NCI-H2107 treated with DMSO at 0.1 percent for 48 hours (cell line): ENCODE measurements around the gene LARP4B.

Experiments
- DNase-seq: peaks from one replicate; lab custom pipeline; 2025; ENCODE audit not compliant: unreplicated experiment; lab: John Stamatoyannopoulos, UW

The LARP4B gene

DNA sequence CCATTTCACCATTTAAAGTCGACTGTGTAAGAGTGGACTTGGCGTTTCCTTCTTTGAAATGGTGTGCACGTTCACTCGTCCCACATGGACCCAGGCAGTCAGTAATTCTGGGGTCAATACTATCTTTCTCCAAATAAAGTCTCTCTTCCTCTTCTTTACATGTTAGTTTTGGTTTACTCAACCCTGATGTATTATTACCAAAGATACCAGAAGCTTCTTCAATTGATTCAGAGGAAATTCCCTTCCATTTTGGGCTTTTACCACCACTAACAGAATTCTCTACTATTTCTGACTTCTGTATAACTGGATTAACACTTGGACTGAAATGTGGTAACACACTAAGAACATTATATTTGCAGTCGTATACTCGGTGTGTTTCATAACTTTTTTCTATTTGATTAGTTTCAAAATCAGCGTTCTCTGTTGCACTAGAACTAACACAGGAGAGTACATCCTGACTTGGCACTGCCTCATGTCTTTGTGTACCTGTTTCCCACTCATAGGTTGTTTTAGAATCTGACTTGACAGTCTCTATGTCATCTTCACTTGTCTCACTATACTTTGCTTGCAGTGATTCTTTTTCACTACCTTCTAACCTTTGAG is 60.8 kb downstream of the LARP4B start:
- no peak for DNase-seq

DNA sequence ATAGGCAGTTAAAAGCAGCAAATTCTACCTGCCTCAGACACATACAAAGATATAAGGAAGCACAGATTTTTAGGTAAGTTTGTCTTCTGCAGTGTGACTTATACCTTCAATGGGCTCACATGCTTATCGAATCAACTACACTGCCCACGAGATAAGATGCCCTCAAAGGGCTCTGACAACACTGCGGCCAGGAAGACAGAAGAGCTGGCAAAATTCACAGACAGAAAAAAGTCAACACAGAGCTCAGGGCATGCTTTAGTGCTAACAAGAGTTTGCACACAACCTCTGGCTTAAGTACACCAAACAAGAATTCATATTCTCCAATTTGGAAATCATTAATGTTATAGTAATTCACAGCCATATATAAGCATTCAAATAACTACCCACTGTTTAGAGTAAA is 62.3 kb downstream of the LARP4B start:
- no peak for DNase-seq

DNA sequence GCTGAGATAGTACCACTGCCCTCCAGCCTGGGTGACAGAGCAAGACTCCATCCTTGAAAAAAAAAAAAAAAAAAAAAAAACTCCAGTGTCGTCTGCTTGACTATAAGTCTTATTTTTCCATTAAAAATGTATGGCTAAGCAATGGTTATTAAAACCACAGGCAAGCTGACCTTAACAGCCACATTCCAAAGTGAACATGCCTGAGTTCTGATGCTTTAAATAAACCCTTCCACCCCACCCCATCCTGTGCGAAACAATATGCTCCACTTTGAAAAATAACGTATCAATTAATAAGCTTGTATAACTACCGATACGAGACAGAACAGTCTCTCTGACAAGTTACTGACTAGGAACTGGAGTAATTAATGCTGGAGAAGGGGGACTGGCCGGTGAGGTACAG is 63.7 kb downstream of the LARP4B start:
- DNase-seq, result no peak

DNA sequence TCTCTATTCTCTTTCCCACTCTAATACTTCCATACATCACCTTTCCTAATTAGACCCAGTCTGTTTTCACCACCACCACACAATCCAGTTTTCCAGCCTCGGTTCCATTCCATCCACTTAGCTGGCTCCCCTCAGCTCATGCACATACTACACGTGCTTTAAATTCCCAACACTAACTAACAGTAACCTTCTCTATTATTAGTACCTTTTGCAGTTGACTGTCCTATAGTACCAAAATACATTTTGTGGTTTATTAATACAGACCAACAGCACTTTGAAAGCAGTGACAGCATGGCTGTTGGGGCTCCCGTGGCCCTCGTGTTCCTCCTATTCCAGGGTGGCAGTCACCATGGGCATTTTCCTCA is 64.9 kb downstream of the LARP4B start:
- DNase-seq, result no peak

DNA sequence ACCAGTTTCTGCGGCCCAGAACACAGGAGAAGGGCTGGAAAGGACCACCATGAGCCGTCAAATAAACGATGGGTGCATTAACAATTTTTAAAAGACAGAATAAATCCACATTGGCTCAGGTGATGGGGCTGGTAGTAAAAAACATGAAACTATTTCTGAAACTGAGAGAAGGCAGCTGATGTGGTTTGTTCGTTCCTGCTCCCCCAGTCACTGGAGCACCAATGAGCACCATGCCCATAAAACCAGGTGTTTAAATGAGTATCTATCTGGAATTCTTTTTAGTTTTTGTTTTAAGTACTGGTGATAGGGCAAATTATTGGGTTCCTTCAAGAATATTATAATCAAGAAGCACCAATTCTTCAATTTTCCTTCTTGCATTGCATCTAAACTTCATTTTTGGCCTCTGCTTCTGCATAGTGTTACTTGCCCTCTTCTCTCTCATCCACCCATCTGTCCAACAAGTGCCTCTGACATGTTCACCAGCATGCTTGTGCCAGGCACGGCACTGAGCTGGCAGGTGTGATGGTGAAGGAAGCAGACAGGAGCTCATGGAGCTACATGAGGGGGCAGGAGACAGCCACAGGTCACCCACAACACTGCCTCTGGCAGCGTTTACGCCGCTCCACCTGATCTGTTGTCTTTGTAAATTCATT is 65.5 kb downstream of the LARP4B start:
- no peak for DNase-seq

DNA sequence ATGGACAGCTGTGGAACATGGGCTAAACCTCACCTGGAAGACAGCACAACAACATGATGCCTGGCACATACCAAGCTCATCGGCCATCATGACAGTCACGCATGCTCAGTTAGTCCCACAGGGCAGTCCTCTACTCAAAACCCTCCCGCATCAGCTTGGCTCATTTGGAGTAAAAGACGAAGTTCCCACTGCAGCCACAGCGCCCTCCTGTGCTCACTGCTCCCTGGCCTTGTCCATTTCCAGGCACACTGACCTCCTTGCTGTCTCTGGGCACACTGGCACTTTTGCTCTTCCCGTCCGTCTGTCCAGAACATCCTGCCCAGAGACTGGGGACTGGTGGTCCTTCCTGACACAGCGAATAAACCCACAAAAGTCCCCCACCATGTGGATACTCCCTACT is 66.2 kb downstream of the LARP4B start:
- DNase-seq, result no peak

DNA sequence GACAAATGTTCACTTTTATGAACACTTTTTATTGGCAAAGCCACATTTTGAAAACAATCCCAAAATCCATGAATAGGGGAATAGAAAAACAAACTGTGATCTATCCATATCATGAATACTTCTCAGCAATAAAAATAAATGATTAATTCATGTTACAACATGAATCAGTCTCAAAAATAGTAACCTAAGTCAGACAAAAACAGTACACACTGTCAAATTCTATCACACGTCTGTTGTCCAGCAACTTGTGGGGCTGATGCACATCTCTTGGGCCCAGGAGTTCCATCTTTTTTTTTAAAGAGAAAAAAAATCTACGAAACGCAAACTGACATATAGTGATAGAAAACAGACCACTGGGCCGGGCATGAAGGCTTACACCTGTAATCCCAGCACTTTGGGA is 71.0 kb downstream of the LARP4B start:
- DNase-seq, result no peak

DNA sequence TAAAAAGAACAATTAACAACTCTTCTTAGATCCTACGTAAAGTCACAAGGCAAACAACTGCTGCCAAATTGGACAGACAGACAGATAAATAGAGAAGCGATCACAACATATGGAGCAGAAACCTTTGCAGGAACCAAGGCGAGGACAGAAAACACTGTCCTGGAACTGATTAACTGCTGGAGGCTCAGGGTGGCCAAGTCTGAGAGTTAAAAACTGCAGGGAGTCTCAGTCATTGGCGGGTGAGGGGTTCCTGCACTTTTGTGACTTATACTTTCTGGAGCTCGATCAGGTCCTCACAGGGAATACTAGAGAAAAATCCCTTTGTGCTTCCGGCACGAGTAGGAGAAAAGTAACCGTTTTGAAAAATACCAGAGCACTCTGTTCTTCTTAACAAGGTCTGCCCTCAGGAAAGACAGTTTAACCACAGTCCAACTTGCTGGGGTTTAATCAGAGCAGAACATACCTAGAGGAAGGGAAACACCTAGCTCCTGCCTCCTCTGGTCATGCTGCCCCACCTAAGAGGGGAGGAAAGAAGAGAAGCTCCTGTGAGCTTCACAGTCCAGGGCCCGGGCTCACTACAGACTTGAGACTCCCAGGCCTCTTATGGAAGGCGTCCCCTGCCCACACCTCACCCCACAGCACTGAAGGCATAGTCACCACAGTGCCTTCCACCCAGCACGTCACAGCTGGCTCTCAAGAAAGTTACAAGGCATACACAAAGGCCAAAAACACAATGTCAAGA is 74.9 kb downstream of the LARP4B start:
- DNase-seq, result no peak

DNA sequence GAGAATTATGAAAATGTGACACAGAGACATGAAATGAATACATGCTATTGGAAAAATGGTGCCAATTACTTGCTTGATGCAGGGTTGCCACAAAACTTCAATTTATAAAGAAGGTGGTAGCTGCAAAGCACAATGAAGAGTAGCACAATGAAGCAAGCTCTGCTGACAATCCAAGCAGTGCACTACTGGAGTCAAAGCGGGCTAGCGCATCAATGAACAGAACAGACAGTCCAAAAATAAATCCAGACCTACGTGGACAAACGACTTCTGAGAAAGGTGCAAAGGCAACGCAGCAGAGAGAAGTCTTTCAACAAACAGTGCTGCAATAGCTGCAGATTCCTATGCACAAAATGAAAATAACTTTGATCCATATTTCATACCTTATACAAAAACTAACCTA is 75.8 kb downstream of the LARP4B start:
- DNase-seq, result no peak

DNA sequence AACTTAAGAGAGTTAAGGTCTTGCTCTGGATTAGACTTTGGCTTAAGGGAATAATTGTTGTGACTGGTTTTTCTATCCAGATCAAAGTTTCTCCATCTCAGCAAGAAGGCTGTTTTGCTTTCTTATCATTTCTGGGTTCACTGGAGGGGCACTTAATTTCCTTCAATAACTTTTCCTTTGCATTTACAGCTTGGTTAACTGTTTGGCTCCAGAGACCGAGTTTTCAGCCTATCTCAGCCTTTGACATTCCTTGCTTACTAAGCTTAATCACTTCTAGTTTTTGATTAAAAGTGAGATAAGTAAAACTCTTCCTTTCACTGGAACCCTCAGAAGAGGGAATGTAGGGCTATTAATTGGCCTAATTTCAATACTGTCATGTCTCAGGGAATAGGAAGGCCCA is 76.4 kb downstream of the LARP4B start:
- DNase-seq, result no peak

DNA sequence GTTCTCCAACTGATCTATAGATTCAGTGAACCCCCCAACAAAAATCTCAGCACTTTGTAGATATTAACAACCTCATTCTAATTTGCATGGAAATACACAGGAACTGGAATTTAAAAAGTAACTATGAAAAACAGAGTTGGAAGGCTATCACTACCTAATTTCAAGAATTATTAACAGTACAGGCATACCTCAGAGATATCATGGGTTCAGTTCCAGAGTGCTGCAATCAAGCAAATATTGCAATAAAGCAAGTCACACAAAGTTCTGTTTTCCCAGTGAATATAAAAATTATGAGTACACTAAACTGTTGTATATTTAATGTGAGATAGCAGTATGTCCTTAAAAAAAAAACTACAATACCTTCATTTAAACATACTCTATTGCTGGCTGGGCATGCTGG is 78.5 kb downstream of the LARP4B start:
- no peak for DNase-seq

DNA sequence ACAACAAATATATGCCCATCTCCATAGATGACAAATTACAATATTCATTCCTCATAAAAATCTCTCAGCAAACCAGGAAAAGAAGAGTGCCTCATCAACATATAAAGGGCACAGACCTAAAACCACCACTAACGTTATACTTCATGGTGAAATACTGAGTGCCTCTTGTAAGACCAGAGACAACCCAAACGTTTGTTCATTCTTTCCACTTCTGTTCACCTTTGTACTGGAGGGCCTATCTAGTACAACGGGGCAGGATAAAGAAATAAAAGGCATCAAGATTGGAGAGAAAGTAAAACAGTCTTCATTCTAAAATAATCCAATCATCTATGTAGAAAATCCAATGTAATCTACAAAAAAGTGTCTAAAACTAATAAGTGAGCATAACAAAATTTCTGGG is 79.1 kb downstream of the LARP4B start:
- DNase-seq, result no peak

DNA sequence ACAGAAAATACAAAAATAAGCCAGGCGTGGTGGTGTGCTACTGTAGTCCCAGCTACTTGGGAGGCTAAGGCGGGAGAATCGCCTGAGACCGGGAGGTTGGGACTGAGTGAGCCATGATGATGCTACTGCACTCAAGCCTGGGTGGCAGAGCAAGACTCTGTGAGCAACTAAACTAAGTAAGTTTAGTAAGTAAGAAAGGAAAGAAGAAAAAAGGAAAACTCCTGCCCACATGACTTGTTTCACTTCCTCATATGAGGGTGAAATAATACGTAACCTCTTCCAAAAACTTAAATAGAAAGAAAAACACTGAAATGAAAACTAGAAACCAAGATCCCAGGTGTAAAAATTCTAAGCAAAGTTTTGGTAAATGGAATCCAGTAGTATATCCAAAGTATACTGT is 79.6 kb downstream of the LARP4B start:
- no peak for DNase-seq

DNA sequence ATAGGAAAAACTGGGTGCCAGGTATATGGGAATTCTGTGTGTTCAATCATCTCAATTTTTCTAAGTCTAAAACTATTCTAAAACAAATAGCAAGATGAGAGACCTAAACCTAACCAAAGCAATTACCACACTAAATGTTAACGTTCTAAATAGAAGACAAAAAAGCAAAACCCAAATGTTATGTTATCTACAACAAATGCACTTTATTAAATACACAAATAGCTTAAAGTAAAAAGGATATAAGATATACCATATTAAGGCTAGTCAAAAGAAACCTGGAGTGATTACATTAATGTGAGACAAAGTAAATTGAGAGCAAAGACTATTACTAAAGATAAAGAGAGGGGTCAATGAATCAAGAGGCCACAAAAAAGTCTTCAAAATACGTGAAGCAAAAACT is 81.4 kb downstream of the LARP4B start:
- no peak for DNase-seq

DNA sequence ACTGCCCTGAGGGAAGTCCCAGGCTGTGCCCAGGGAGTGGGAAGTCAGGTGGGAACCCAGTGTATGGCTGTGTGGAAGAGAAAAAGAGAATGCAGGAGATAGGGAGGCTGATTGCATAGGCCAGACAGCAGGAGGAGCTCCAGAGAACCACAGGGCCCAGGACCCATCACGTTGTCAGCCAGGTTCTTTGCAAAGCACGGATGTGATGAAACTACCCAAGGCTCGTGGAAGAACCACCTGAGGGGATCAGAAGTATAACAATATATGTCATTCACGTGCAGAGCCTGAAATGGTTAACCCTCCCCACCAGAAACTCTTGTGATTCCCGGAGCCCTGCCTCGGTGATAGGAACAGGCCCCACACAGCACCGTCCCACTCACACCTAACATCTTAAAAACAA is 83.6 kb downstream of the LARP4B start:
- DNase-seq, result no peak

DNA sequence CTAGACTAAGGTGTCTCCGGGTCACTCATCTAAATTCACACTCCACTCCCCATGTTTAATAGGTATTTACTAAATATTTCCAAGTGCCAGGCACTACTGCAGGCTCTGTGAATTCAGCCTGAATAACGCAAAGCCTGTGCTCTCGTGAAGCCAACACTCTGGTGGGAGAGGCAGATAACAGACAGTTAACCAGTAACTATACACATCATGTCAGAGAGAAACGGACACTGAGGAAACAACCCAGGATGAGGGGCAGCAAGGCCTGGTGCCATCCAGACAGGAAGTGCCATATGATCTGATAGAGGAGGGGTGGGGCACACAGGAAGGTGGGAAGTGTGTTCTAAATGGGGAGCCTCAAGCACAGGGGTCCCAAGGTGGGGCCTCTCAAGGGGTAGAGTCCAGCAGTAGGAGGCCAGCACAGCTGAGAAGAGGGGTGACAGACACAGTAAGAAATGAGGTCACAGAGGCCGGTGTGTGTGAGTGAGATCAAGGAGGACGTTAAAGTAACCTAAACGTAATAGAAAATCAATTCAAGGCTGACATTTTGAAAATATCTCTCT is 85.3 kb downstream of the LARP4B start:
- no peak for DNase-seq

DNA sequence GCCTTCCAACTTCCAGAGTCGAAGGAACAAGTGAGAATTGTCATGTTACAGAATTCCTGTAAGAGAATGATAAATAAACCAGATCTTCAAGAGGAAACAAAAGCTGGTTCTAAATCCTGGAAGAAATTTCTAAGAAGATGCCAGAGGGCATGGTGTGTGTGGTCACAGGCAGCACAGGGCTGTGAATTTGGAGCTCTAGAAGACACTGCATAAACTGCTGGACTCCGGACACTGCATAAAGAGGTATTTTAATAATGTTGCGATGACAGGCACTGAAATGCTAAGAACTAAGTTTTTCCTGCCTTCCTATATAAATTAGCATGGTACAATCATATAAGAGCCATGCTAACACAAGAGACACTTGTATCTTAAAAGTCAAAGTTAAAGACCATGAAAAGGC is 86.0 kb downstream of the LARP4B start:
- DNase-seq, result no peak

DNA sequence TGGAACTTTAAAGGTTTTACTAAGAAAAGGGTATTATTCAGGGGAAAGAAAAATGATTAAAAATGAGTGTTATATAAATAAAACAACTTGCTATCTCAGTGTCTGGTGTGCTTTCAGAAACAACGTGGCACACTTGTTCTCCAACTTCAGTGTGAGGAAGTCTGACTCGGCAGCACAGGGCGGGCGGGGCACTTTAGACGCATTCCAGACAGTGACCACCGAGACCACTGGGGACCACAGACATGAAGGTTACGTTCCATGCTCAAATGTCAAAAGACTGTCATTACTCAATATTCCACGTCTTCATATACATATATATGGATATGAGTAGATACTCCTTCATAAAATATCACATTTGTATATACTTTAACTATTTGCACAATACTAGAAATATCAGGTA is 87.0 kb downstream of the LARP4B start:
- no peak for DNase-seq

DNA sequence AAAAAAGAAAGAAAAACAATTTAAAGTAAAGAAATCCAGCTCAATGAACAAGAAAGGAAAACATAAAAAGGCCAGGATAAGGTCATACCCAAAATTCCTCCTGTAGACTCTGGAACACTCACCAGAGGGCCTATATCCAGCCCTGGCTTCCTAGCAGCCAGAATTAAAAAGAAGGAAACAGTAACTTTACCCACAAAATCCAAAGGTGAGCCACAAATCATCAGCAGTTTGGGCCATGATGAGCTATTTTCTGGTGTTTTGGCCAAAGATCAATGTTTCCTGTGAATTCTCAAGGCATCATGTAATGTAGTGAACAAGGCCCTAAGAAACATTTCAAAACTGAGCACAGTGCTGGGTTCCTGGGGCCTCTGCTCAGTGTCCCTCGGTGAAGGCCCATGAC is 87.8 kb downstream of the LARP4B start:
- DNase-seq, result no peak

DNA sequence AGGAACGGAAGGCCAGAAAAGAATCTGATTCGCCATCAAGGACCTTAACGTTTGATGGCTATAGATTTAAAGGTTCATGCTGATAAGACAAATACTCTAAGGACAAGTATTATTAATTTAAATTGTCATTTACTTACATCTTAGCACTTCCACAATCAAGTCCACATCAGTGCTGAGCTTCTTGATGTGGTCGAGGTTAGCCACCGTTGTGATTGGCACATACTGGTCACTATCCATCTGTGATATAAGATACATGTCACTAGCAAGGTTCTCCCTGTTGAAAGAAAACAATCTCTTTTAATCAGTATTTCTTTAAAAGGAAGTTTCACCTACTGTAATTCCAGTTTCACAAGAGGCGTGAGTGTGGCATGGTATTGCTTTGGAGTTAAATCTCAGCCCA is 88.7 kb downstream of the LARP4B start:
- DNase-seq, result no peak

DNA sequence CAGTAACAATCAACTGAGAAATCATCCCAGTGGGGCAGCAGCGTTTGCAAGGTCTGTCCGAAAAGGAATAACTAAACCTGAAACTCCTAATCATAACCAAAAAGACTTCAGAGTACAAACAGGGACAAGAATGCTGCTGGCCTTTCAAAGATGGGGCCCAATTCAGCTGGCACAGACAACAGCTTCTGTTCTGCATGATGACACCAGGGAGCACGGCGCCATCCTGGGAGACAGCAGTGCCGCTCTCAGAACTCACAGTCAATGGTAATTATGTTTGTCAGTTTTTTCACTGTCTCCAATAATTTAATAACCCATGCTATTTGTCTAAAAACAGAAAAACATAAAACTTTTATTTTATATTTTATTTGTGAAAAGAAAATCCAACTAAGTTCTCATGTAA is 90.0 kb downstream of the LARP4B start:
- no peak for DNase-seq

DNA sequence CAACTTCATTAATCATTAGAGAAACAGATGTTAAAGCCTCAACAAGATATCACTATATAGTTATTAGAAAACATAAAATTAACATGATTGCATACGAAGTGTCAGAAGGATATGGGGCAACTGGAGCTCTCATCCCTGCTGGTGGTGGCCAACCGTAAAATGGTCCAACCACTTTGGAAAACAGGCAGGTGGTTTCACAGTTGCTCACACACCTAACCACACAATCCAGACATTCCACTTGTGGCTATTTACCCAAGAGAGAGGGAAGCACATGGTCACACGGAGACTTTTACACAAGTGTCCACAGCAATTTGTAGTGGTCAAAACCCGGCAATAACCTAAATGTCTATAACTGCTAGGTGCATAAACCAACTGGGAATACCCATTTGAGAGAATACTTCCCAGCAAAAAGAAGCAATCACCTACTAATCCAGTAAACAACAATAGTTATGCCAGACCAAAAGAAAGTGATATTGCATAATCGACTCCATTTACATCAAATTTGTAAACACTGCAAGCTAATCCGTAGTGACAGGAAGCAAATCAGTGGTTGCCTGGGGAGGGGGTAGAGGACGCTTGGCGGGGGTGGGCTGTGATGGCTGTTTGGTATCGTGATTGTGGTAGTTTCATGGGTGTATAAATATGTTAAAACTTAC is 91.8 kb downstream of the LARP4B start:
- peak; percentile 0 for DNase-seq
